HG03135 (cell line): ENCODE results near the gene ELF4.
A peak's percentile ranks its signal among the peaks of the same experiment; 100 is the strongest.

ENCODE experiments used
- ATAC-seq: cut with Tn5 transposase; IDR thresholded peaks from one replicate; pipeline ENCODE4 v1.9.1; 2021; ENCODE audit warnings: mild to moderate bottlenecking, moderate library complexity; ENCODE audit not compliant: unreplicated experiment

ELF4 gene

GRCh38 chrX:130053236-130053635 is 57.1 kb downstream of the ELF4 start:
- ATAC-seq: no peak

- ATAC-seq: no peak
Measured at GRCh38 chrX:130051176-130051845, 59.0 kb downstream of the ELF4 start.

GRCh38 chrX:130049821-130050220 is 60.5 kb downstream of the ELF4 start:
- ATAC-seq: no peak

GRCh38 chrX:130048686-130049222 is 61.5 kb downstream of the ELF4 start:
- no peak for ATAC-seq

DNA sequence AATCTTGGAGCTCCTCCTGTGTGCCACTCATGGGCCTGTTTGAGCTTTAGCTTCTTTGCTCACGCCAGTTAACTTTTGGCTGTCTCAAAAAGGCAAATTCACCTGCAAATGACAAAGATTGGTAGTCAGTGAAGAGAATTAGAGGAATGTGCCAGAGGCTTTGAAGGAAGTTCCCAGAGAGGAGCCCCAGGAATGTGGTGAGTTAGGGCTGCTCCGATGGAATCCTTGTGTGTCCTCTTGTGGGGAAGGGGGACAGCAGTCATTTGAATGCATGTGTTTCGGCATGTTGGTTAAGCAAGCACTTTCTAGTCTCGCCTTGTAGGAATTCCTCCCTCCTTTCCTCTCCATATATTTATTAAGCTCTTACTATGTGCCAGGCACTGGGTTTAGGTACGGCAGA is 62.9 kb downstream of the ELF4 start:
- no peak for ATAC-seq

GRCh38 chrX:130039847-130040246 is 70.5 kb downstream of the ELF4 start:
- ATAC-seq: no peak

- ATAC-seq: no peak
Measured at GRCh38 chrX:130034178-130034577, 76.1 kb downstream of the ELF4 start.

DNA sequence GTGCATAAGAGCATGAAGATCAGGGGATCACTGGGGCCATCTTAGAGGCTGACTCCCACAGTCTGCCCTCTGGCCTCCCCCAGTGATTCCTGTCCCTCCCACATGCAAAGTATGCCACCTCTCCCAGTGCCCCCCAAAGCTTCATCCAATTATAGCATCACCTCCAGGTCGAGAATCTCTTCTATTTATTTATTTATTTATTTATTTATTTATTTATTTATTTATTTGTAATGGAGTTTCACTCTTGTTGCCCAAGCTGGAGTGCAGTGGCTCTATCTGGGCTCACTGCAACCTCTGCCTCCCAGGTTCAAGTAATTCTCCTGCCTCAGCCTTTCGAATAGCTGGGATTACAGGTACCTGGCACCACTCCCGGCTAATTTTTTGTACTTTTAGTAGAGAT is 77.7 kb downstream of the ELF4 start:
- ATAC-seq: no peak

DNA sequence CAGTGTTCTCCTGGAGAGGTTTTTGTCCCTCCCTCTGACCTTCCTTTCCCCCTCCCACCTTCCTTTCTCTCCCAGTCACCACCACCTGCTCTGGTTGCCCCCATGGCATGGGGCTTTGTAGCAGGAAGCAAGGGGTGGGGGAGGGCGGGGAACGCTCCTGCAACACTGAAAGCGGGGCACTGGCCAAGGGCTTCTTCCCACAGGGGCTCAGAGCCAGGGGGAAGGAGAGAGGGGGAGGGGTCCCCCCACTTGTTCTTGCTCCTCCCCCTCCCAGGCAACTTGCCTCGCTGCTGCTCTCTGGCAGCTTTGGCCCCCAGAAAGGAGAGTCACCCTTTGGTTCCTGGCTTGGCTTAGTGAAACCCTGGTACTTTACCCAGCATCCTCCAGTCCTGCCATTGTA is 79.5 kb downstream of the ELF4 start:
- no peak for ATAC-seq

GRCh38 chrX:130028196-130028595 is 82.1 kb downstream of the ELF4 start:
- ATAC-seq: no peak

DNA sequence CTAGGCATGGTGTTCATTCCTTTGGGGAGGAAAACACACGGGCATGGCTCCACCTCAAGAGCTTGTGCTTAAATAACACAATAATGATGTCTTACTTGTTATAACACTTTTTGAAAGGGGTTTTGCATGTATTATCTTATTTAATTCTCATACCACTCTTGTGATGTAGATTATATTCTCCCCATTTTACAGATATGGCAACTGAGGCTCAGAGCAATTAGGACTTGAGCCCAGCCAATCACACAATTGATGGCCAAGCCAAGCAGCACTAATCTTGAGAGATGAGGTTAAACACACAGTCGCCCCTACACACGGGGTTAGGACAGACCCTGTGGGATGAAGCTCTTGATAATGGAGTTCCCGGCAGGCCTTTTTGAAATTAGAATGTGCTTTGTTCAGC is 82.7 kb downstream of the ELF4 start:
- ATAC-seq: no peak

DNA sequence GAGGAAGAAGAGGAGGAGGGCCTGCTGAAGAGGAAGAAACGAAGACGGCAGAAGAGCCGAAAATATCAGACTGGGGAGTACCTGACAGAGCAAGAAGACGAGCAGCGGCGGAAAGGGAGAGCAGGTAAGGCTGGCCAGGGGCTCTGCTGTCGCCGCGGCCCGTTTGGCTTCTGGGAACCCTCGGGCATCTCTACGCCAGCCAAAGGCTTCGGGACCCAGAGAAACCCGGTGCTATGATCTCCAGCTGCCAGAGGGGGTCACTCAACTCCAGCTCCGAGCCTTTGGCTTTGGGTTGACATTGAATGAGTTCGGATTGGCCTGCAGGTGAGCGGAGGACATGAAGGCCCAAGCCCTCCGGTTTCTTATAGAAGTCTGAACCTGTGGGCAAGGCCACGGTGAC is 85.0 kb downstream of the ELF4 start:
- no peak for ATAC-seq

DNA sequence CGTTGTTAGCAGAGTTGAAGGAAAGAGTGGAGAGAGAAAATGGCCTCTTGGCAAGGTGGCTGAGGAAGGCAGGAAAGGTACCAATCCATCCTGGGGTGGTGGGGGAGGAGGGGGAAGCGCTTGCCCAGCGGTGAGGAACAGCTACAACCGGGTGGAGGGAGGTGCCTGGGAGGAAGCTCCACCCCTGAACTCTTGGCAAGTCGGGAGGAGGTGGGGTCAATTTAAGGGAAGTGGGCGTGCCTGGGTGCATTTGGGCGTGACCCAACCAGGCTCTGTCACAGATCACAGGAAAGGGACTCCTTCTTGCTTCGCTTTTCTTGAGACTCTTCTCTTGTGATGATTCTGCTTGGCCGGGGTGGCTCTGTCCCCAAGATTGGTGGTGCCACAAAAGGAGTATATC is 86.2 kb downstream of the ELF4 start:
- ATAC-seq: peak; percentile 95

DNA sequence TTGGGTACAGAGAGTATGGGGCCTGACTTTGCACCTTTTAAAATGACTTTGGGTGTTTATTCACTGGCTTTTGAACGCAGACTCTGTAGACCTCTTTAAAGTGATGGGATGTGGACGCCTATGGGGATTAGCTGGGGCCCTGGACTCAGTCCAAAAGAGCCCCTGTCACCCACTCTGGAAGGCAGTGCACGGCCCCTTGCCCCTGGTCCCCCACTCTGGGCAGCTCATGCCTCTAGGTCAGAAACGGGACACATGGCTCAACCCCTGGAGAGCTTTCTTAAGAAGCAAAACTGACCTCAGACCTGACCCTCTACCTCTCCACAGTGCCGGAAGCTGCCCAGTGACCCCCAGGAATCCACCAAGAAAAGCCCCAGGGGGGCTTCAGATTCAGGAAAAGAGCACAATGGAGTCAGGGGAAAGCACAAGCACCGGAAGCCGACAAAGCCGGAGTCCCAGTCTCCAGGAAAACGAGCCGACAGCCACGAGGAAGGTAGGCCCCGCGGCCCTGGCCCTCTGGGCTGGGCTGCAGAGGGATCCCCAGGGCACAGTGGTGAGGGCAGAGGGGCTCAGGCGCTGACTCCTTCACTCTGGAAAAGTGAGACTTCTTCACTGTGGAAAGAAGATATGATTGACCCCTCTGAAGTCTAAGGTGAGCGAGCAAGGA is 89.5 kb downstream of the ELF4 start:
- no peak for ATAC-seq

DNA sequence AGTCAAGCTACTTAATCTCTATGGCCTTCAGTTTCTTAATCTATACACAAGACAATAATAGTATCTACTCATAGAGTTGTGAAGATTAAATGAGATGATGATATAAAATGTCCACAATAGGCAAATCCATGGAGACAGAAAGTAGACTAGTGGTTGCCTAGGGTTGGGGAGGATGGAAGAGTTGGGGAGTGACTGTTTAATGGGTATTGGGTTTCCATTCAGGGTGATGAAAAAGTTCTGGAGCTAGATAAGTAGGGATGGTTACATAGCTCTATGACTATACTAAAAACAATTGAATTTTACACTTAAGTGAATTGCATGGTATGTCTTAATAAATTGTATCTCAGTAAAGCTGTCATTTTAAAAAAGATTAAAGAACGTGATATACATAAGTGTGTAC is 92.2 kb downstream of the ELF4 start:
- no peak for ATAC-seq

- ATAC-seq: no peak
Measured at GRCh38 chrX:130015181-130015580, 95.1 kb downstream of the ELF4 start.
